GM12878 (cell line): ENCODE measurements around the gene RHBDF2. TPM values are rescaled to one million over a fixed set of nuclear protein-coding genes. Genes with fewer than 3 reads are reported as not detected.
A peak's percentile ranks its signal among the peaks of the same experiment; 100 is the strongest.

Source experiments
- BACH1 ChIP-seq: fragments of 450-650 bp; IDR thresholded peaks from 2 replicates; pipeline ENCODE4 v1.6.1; 2017; ENCODE audit warnings: mild to moderate bottlenecking, borderline replicate concordance
- BRCA1 ChIP-seq: IDR thresholded peaks from 2 replicates; pipeline ENCODE4 v1.6.1; 2011; ENCODE audit warnings: low read depth, low read length, improper control_type of control experiment
- CBX3 ChIP-seq: fragments of 200-600 bp; sonication (generic); IDR thresholded peaks from 2 replicates; pipeline ENCODE4 v1.6.1; 2016; ENCODE audit warnings: low read depth, borderline replicate concordance
- CHD4 ChIP-seq: fragments of 200-600 bp; sonication (generic); IDR thresholded peaks from 2 replicates; pipeline ENCODE4 v1.6.1; 2016; ENCODE audit warnings: mild to moderate bottlenecking
- EP300 ChIP-seq, 2 experiments: fragments of 150-350 bp in 1 of 2; IDR thresholded peaks; 2 replicates each; pipeline ENCODE4 v1.6.1; 2011 to 2012; ENCODE audit warnings: low read depth in 2 of 2, low read length in 2 of 2, borderline replicate concordance in 1 of 2, improper control_type of control experiment in 1 of 2, inconsistent platforms in 1 of 2; ENCODE audit not compliant: control insufficient read depth in 1 of 2
- FOS ChIP-seq: IDR thresholded peaks from 3 replicates; pipeline ENCODE4 v1.6.1; 2011; ENCODE audit warnings: borderline replicate concordance; ENCODE audit not compliant: insufficient read length; ENCODE audit errors: extremely low read depth
- GABPA ChIP-seq: IDR thresholded peaks from 2 replicates; pipeline ENCODE4 v1.6.1; 2014; ENCODE audit warnings: antibody characterized with exemption, low read depth, mild to moderate bottlenecking, inconsistent platforms
- IKZF1 ChIP-seq: fragments of 450-650 bp; conservative IDR thresholded peaks from 2 replicates; pipeline ENCODE4 v1.6.1; 2017; ENCODE audit warnings: antibody characterized with exemption, mild to moderate bottlenecking
- MEF2B ChIP-seq: fragments of 450-650 bp; IDR thresholded peaks from 2 replicates; pipeline ENCODE4 v1.6.1; 2018; ENCODE audit warnings: mild to moderate bottlenecking, moderate library complexity; ENCODE audit not compliant: partially characterized antibody, poor library complexity, severe bottlenecking
- NFIC ChIP-seq: IDR thresholded peaks from 2 replicates; pipeline ENCODE4 v1.6.1; 2012; ENCODE audit warnings: low read depth, mild to moderate bottlenecking, inconsistent platforms, low read length, moderate library complexity
- NFYA ChIP-seq: IDR thresholded peaks from 2 replicates; pipeline ENCODE4 v1.6.1; 2011; ENCODE audit warnings: low read depth, mild to moderate bottlenecking, low read length, improper control_type of control experiment, borderline replicate concordance
- NR2C1 ChIP-seq: fragments of 450-650 bp; IDR thresholded peaks from 2 replicates; pipeline ENCODE4 v1.6.1; 2017; ENCODE audit warnings: antibody characterized with exemption, mild to moderate bottlenecking, moderate library complexity
- NR2F1 ChIP-seq: fragments of 450-650 bp; conservative IDR thresholded peaks from 2 replicates; pipeline ENCODE4 v1.6.1; 2017; ENCODE audit warnings: mild to moderate bottlenecking
- NRF1 ChIP-seq: conservative IDR thresholded peaks from 2 replicates; pipeline ENCODE4 v1.6.1; 2011; ENCODE audit warnings: mild to moderate bottlenecking, low read depth, low read length, improper control_type of control experiment
- STAT3 ChIP-seq: IDR thresholded peaks from 2 replicates; pipeline ENCODE4 v1.6.1; 2011; ENCODE audit warnings: low read depth, low read length, improper control_type of control experiment
- YBX1 ChIP-seq: fragments of 450-650 bp; IDR thresholded peaks from 2 replicates; pipeline ENCODE4 v1.6.1; 2016; ENCODE audit warnings: antibody characterized with exemption
- polyA plus RNA-seq, 11 experiments: library from polyadenylated mRNA; depleted of rRNA in 4 of 11; unstranded in 6 of 11; stranded (reverse) in 5 of 11; fragments of >200 nt; fragmentation: Nextera tagmentation in 4 of 11; fragmentation: Illumina TruSeq in 1 of 11; extraction: Ambion mirVana in 4 of 11; extraction: Trizol in 1 of 11; gene quantifications; 1 replicate in 1 of 11; 2 replicates in 10 of 11; pipeline versions ENCODE4 v1.2.1 to v1.2.3, GENCODE V29; 2011 to 2016; ENCODE audit warnings: inconsistent platforms in 2 of 11, missing spikeins in 2 of 11, low read depth in 1 of 11
- total RNA-seq, 4 experiments: library from RNA; depleted of rRNA in 3 of 4; stranded (reverse); fragments of >200 nt in 3 of 4; fragmentation: Illumina TruSeq in 1 of 4; extraction: Trizol in 1 of 4; gene quantifications; 2 replicates each; pipeline versions ENCODE4 v1.2.1 to v1.2.3, GENCODE V29; 2013 to 2021
- TF ChIP-seq, protein P1 (sequence below), 3 experiments: IDR thresholded peaks in 2 of 3; conservative IDR thresholded peaks in 1 of 3; 2 replicates each; pipeline ENCODE4 v1.5.1; 2011; ENCODE audit warnings: low read depth in 3 of 3, low read length in 3 of 3, mild to moderate bottlenecking in 3 of 3, control low read depth in 2 of 3, moderate library complexity in 2 of 3, inconsistent platforms in 1 of 3, mixed read lengths in 1 of 3; ENCODE audit not compliant: control insufficient read depth in 2 of 3, insufficient read depth in 1 of 3; ENCODE audit errors: extremely low read depth in 1 of 3
- TF ChIP-seq, protein P2 (sequence below): IDR thresholded peaks from 2 replicates; pipeline ENCODE4 v1.6.1; 2012; ENCODE audit warnings: low read length, inconsistent platforms
- TF ChIP-seq, protein P3 (sequence below): fragments of 450-650 bp; IDR thresholded peaks from 2 replicates; pipeline ENCODE4 v1.6.1; 2018; ENCODE audit warnings: borderline replicate concordance, mild to moderate bottlenecking; ENCODE audit not compliant: partially characterized antibody
- TF ChIP-seq, protein P4 (sequence below): IDR thresholded peaks from 2 replicates; pipeline ENCODE4 v1.6.1; 2012; ENCODE audit warnings: low read depth, low read length, improper control_type of control experiment
- TF ChIP-seq, protein P5 (sequence below): IDR thresholded peaks from 2 replicates; pipeline ENCODE4 v1.6.1; 2012; ENCODE audit warnings: low read depth, low read length, improper control_type of control experiment

RHBDF2 gene
- total and polyA plus RNA-seq, 10 of the 15 experiments (the other 5 are each of a cell fraction or from before 2014, with no cell fraction given), result 0.97 to 43.0 (median 18.7) TPM

DNA sequence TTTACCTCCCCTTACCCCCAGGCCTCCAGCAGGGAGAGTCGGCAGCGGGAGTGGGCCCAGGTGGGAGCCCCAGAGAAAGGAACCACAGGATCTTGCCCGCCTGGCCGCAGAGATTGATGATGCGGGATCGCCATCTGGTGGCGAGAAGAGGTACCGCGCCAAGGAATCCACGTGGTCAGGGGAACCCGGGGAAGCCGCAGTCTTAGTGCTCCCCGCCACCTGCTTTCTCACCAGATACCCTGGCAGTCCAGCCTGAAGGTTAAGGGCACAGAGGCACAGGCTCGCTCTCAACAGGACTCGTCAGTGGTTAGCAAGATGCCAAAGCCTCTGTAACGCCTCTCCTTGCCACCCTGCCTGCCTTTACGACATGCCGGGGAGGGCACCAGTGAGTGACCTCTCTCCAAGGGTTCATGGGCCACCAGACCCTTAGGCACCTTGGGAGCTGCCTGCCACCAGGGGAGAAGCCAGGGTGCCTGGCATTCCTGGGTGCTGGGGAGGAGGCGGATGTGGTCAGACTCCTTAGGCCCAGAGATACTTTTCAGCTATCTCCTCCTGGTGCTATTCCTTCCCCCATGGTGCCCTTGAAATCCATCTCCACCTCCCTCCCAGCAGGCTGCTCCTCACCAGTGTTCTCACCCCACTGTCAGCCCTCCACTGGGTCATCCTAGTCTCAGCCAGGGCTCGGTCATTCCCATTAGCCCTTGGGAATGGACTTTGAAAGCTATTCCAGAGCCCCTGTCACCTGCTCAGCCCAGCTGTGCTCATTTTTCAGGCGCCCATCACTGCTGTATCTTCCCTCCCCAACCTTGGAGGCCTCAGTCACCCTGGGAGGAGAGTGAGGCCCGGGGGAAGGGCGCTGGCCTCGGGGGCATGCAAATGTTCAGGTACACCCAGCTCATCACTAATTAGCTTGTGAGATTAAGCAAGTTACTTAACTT is 5.5 kb upstream of the RHBDF2 start (continued):
- TF ChIP-seq, protein P1, sequence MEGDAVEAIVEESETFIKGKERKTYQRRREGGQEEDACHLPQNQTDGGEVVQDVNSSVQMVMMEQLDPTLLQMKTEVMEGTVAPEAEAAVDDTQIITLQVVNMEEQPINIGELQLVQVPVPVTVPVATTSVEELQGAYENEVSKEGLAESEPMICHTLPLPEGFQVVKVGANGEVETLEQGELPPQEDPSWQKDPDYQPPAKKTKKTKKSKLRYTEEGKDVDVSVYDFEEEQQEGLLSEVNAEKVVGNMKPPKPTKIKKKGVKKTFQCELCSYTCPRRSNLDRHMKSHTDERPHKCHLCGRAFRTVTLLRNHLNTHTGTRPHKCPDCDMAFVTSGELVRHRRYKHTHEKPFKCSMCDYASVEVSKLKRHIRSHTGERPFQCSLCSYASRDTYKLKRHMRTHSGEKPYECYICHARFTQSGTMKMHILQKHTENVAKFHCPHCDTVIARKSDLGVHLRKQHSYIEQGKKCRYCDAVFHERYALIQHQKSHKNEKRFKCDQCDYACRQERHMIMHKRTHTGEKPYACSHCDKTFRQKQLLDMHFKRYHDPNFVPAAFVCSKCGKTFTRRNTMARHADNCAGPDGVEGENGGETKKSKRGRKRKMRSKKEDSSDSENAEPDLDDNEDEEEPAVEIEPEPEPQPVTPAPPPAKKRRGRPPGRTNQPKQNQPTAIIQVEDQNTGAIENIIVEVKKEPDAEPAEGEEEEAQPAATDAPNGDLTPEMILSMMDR (IDR thresholded peaks at IDR 0.05 in 2 of 3, conservative IDR thresholded peaks at IDR 0.05 in 1 of 3; ENCODE audit: control insufficient read depth in 2 of 3, extremely low read depth in 1 of 3, insufficient read depth in 1 of 3, low read depth in 3 of 3, low read length in 3 of 3), result peak; percentile 89 to 99 (median 92); a peak in 5 of 6 replicates
- TF ChIP-seq NFYA, result no peak
- TF ChIP-seq EP300 (IDR thresholded peaks at IDR 0.05; ENCODE audit: borderline replicate concordance in 1 of 2, control insufficient read depth in 1 of 2, low read depth in 2 of 2, low read length in 2 of 2), result no peak
- TF ChIP-seq CHD4, result no peak
- TF ChIP-seq NFIC, result no peak
- TF ChIP-seq, protein P2, sequence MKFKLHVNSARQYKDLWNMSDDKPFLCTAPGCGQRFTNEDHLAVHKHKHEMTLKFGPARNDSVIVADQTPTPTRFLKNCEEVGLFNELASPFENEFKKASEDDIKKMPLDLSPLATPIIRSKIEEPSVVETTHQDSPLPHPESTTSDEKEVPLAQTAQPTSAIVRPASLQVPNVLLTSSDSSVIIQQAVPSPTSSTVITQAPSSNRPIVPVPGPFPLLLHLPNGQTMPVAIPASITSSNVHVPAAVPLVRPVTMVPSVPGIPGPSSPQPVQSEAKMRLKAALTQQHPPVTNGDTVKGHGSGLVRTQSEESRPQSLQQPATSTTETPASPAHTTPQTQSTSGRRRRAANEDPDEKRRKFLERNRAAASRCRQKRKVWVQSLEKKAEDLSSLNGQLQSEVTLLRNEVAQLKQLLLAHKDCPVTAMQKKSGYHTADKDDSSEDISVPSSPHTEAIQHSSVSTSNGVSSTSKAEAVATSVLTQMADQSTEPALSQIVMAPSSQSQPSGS, result no peak
- no peak for TF ChIP-seq NR2C1
- peak; percentile 38; the same call in 1 of the 2 replicates for TF ChIP-seq IKZF1
- TF ChIP-seq, protein P3, sequence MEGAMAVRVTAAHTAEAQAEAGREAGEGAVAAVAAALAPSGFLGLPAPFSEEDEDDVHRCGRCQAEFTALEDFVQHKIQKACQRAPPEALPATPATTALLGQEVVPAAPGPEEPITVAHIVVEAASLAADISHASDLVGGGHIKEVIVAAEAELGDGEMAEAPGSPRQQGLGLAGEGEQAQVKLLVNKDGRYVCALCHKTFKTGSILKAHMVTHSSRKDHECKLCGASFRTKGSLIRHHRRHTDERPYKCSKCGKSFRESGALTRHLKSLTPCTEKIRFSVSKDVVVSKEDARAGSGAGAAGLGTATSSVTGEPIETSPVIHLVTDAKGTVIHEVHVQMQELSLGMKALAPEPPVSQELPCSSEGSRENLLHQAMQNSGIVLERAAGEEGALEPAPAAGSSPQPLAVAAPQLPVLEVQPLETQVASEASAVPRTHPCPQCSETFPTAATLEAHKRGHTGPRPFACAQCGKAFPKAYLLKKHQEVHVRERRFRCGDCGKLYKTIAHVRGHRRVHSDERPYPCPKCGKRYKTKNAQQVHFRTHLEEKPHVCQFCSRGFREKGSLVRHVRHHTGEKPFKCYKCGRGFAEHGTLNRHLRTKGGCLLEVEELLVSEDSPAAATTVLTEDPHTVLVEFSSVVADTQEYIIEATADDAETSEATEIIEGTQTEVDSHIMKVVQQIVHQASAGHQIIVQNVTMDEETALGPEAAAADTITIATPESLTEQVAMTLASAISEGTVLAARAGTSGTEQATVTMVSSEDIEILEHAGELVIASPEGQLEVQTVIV, result no peak
- TF ChIP-seq, protein P4, sequence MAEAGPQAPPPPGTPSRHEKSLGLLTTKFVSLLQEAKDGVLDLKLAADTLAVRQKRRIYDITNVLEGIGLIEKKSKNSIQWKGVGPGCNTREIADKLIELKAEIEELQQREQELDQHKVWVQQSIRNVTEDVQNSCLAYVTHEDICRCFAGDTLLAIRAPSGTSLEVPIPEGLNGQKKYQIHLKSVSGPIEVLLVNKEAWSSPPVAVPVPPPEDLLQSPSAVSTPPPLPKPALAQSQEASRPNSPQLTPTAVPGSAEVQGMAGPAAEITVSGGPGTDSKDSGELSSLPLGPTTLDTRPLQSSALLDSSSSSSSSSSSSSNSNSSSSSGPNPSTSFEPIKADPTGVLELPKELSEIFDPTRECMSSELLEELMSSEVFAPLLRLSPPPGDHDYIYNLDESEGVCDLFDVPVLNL, result no peak
- no peak for TF ChIP-seq GABPA
- TF ChIP-seq, protein P5, sequence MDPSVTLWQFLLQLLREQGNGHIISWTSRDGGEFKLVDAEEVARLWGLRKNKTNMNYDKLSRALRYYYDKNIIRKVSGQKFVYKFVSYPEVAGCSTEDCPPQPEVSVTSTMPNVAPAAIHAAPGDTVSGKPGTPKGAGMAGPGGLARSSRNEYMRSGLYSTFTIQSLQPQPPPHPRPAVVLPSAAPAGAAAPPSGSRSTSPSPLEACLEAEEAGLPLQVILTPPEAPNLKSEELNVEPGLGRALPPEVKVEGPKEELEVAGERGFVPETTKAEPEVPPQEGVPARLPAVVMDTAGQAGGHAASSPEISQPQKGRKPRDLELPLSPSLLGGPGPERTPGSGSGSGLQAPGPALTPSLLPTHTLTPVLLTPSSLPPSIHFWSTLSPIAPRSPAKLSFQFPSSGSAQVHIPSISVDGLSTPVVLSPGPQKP, result no peak
- no peak for TF ChIP-seq CBX3
- no peak for TF ChIP-seq BRCA1
- TF ChIP-seq NRF1, result no peak
- TF ChIP-seq MEF2B, result no peak
- TF ChIP-seq NR2F1, result peak; percentile 48; the same call in 1 of the 2 replicates
- TF ChIP-seq FOS, result no peak
- TF ChIP-seq BACH1, result no peak
- TF ChIP-seq STAT3, result no peak
- no peak for TF ChIP-seq YBX1
